GM12872 (cell line): ENCODE data around the gene RUBCNL.

Source experiments
- TF ChIP-seq, protein P1 (sequence below): IDR thresholded peaks from 3 replicates; pipeline ENCODE4 v1.5.1; 2011; ENCODE audit warnings: low read depth, mild to moderate bottlenecking, low read length, moderate library complexity; ENCODE audit not compliant: insufficient read depth

Gene RUBCNL

DNA sequence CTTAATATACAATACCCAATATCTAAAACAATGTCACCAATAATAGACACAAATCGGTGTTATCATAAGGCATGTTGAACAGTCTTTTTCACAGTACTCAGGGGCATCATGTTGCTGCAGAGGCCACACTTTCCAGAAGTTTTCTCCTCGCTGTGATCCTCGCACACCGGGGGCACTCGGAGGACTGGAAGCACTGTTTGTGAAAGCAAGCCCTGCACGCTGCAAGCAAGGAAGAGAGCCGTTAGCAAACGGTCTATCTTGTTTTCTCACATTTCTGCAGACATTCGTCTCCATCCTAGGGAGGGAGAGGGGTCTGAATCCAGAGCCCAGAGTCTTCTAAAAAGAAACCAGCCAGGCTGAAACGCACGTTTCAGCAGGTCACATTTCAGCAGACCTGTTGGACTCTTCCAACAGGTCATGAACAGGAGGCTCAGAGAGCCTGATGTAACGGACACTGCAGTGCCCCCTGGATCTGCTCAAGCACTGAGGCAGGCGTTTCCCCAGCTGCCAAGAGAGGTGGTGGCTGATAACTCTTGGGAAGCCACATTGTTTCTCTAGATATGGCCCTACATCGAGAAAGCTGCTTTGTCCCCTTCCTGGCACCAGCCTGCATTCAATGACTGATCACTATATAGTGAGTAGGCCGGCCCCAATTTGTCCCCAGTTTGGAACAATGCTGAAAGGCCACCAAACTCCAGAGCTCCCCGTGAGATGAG lies 43.6 kb downstream of the RUBCNL start:
- TF ChIP-seq, protein P1, sequence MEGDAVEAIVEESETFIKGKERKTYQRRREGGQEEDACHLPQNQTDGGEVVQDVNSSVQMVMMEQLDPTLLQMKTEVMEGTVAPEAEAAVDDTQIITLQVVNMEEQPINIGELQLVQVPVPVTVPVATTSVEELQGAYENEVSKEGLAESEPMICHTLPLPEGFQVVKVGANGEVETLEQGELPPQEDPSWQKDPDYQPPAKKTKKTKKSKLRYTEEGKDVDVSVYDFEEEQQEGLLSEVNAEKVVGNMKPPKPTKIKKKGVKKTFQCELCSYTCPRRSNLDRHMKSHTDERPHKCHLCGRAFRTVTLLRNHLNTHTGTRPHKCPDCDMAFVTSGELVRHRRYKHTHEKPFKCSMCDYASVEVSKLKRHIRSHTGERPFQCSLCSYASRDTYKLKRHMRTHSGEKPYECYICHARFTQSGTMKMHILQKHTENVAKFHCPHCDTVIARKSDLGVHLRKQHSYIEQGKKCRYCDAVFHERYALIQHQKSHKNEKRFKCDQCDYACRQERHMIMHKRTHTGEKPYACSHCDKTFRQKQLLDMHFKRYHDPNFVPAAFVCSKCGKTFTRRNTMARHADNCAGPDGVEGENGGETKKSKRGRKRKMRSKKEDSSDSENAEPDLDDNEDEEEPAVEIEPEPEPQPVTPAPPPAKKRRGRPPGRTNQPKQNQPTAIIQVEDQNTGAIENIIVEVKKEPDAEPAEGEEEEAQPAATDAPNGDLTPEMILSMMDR = no peak

DNA sequence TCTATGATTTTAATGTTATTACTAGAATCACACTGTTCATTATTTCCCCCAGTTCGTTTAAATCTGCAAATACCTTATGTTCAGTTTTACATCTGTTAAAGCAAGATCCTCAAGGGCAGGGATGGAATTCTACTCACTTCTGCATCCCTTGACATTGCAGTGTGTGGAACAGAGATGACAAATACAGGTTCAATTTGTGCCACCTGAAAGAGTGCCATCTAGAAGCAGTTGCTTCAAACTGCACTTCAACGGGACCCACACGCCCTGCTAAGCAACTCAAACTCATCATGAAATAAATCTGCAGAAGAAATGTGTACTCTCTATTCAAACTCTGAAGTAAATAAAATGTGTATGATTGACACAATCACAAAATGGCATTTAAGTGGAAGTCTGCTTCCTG lies 44.5 kb downstream of the RUBCNL start:
- TF ChIP-seq, protein P1 = no peak

DNA sequence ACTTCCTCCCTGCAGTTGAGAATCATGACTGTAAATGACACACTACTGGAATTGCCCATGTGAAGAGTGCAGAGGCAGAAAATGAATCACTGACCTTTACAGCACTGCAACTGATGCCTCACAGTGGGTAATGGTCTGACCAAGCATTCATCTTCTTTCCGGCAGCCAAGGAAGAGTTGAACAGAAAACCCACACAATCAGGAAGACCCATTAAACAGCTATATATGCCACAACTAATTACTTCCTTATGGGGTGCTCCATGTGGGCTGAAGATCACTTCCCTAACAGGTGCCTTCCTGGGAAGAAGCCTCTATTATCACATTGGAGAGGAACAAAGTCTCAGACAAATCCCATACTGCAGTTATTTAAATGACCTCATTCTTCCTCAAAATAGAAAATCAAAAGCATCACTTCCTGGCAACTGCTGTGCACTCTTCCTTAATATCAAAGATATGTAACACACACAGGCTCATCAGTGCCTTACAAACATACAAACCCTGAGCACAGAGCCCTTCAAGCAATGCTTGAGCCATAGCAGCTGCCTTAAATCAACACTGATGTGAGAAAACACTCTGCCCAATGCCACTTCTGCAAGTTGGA lies 45.8 kb downstream of the RUBCNL start:
- TF ChIP-seq, protein P1 = no peak

DNA sequence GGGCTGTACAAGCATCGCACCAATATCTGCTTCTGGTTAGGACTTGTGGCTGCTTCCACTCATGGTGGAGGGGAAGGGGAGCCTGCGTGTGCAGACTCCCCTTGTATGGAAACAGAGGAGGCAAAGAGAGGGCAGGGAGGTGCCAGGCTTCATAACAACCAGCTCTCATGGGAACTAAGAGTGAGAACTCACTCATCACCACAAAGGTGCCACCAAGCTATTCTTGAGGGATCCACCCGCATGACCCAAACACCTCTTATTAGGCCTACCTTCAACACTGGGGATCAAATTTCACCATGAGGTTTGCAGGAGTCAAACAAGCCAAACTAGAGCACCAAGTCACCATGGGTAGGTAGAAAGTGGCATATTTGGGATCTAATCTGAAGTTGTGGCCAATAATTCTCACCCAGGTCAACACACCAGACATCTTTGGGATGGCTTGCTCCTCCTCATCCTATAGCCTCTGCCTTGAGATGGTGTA lies 46.4 kb downstream of the RUBCNL start:
- TF ChIP-seq, protein P1 = no peak

DNA sequence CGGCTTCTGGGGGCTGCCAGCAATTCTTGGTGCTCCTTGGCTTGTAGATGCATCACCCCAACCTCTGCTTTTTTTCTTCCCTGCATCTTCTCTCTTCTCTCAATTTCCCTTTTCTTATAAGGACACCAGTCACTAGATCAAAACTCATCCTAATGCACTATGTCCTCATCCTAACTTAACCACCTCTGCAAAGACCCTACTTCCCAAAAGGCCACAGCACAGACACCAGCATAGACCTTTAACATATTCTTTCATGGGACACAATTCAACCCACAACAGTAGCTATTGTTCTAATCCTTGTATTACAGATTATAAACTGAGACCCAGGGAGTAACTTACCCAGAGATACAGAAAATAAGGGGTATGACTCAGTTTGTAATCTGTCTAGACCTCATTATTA lies 47.0 kb downstream of the RUBCNL start:
- TF ChIP-seq, protein P1 = no peak

DNA sequence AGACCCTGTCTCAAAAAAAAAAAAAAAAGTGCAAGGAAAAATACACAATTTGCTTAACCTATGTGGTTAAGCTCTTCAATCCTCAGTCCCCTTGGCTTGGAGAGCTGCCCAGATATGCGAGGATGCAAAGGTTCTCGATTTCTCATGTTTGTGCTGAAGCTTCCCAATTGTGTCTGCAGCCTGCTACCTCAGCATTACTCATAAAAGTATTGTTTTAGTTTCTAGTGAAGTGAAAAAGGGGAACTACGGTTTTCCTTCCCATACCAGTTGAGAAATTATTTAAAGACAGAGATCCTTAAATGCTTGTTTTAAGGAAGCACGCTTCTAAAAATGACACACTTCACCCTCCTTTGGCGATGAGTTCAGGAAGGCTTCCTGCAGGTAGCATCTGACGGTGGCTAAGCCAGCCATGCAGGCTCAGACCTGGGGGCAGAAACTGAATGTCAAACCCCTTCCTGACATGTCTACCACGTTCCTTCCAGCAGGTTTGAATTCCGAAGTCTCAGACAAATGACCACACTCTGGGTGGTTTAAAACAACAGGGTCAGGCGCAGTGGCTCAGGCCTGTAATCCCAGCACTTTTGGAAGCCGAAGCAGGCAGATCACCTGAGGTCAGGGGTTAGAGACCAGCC lies 47.9 kb downstream of the RUBCNL start:
- TF ChIP-seq, protein P1 = no peak

DNA sequence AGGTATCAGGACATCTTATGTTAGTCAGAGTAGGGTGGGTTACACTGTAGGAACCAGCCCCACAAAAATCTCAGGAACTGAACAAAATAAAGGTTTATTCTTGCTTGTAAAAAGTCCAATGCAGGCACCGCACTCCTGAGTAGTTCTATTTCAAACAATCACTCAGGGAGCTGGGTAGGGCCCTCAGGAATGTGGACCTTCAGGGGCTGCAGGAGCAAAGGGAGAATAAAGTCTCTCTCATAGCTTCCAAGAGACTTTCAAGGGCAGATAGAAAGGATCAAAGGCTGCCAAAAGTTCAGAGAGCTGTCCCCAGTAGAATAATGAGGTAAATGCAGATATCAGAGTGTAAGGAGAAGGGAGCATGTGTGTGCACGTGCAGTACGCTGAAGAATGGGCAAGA lies 49.4 kb downstream of the RUBCNL start:
- TF ChIP-seq, protein P1 = no peak
